Activated CD4-positive, alpha-beta T cell treated with anti-CD3 and anti-CD28 coated beads for 4 hours (primary cell): Measurements from ENCODE around the gene NR6A1.

Experiments used
- DNase-seq, 2 donors: peaks; one replicate each; pipeline ENCODE4 v3.0.0-alpha.2; 2020

The NR6A1 gene

DNA sequence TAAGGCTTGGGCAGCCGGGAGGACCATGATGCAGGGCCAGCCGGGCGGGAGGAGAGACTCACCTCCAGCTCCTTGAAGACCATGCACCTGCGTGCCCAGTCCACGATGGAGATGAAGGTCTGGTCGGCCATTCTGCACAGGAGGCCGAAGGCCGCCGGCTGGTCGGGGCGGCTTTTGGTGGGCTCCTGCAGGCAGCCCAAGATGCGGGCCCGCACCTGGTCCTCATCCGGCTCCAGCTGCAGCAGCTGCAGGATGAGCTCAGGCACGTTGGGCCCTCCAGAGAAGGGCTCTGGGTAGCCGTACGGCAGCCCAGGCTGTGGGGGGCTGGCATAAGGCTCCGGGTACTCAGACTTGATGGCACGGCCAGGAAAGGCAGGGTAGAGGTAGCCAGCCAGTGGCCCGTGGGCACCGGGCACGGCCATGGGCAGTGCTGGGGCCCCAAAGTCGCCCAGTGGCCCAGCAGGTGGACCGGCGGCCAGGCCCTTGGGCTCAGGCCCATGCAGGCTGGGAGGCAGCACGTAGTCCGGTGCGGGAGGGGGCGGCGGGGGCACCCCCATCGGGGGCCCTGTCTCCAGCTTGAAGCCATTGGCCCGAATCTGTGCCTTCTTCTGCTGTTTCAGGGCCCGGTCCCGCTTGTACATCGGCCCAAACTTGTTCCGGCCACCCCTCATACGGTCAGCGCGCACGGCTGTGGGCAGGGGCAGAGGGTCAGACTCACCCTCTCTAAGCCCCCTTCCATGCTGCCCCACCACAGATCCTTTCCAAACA, 270.9 kb downstream of the NR6A1 start:
- DNase-seq = no peak

DNA sequence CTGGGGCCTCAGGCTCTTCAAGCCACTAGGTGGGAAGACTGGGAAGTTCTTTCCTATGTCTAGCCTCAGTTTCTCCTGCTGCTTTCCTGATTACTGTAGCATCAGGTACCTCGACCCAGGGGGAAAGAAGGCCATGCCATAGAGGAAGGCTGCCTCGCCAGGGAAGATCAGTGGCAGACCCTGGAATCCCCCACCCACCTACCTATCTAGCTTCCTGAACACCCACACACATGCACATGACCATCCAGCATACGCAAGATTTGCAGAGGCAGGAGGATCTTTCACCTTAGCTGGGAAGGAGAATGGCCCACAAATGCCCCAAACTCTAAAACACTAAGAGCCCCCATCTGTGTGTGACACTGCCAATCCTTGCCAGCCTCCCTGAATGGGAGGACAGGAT, 271.9 kb downstream of the NR6A1 start:
- DNase-seq = no peak

DNA sequence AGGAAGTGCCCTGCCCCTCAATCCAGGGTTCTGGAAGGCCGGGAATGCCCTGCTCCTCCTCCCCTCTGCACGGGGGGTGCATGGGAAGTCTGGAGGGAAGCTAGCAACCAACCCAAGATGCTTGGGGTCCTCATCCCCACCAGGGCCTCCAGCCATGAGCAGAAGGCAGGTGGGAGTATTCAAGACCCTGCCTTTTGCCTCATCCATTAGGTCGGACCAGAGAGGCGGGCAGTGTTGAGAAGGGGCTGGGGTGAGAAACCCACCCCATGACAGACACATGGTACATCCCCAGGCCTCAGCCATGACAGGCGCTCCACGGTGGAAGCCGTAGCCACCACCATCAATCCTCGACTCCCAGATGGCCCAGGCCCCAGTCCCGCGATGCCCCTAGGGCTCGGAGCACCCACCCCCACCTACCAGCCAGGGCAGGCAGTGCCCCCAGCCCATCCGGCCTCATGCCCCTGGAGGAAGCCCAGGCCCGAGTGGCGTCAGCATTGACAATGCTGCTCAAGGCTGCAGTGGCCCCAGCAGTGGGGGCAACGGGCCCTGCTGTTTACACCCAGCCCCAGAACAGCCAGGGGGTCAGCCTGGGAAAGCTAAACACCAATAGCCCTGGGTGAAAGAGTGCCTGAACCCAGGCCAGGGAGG, 272.5 kb downstream of the NR6A1 start:
- no peak for DNase-seq

DNA sequence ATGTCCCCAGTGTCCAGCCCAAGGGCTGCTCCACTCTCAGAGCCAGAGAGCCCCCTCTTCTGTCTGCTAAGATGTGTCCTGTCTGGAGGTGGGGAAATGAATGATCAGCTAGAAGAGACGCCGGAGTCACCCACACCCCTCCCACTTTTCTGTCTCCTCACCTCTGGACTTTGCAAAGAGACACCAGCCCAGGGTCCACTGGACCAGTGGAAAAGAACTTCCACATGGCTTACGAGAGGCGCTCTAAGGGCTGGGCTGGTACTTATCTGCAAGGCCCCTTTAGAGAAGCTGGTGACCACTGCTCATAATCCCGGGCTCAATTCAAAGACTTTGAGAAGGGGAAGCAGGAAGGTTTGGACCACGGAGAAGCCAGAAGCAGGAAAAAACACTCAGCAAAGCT, 273.1 kb downstream of the NR6A1 start:
- no peak for DNase-seq

DNA sequence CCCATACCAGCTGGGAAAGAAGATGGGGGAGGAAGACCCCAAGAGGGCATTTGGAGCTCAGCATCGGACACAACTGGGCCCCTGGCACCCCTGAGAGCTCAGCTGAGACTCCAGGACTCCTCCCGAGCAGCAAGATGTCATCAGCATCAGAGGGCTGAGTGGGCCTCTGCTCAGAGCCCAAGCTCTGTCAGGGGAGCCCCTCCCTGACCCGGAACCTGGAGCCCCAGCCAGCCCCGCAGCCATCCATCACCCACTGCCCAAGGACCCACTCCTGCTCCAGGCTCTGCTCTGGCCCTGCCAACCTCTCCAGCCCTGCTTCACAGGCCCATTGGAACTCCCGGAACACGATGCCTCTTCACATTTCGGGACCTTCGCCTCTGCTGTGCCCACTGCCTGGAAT, 273.7 kb downstream of the NR6A1 start:
- no peak for DNase-seq

DNA sequence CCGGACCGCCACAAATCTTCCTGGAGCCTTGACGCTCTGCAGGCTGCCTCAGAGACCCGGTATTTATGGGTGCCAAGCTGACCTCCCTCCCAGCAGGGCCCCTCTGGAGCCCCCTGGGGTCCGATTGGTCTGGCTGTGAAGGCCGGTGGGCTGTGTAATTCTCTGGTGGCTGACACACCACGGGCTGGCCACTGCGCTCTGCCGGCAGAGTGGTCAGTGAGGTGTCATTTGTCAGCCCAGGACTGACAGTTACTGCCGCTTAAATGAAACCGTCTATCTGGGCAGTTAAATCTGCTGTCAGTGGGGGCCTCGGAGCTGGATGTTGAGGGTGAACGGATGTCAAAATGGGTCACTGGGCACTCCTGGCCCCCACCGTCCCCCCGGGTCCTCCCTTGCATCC, 274.6 kb downstream of the NR6A1 start:
- no peak for DNase-seq

DNA sequence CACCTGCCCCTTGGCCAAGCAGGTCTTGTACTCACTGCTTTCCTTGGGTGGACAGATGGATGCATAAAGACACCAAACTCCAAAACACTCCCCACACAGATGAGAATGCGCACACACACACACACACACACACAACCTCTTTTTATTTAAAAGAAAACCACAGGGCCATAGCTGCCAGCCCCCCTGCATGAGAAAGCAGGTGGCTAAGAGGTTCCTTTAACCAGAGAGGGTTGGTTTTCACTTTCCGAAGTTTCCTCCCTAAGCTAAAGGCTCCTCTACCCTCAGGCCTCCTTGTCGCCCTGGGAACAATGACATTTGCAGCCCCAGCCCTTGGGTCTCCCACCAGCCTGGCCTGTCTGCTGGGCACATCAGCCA, 275.0 kb downstream of the NR6A1 start:
- no peak for DNase-seq

DNA sequence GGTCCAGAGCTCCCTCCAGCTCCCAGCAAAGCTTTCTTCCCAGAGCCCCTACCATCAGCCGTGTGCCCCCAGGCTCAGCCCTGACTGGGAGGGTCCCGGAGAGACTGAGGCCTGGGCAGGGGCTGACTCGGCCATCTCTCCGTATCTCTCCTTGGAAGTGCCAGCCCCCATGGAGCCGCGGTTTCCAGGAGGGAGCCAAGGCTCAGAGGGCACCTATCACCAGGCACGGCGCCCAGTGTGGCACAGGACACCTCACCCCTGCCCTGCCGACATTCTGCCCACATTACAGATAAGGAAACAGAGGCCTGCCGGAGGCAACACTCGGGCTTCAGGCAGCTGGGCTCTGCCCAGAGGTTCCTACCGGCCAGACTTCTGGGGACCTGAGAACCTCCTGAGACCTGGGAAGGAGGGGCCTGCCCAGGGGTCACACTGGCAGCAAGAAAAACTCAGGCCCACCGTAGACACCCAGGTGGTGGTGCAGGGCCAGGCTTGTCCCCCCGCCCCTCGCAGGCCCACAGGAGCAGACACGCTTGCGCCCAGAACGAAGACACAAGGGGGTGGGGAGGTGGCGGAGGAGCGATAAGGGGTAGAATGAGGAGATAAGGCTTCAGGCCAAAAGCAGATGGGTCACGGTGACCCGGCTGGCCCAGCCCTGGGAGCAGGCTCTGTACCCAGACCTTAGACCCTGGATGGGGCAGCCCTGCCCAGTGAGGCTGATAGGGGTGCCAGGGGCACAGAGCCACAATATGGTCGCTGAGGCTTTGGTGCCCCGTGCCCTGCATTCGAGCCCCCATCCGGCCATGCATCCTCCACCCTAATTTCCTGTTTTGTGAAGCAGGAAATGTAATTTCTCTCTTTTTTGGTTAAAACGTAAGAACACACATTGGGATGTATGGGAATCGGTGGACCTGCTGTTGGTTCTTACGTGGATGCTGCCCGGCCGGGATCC, 275.7 kb downstream of the NR6A1 start:
- DNase-seq = no peak

DNA sequence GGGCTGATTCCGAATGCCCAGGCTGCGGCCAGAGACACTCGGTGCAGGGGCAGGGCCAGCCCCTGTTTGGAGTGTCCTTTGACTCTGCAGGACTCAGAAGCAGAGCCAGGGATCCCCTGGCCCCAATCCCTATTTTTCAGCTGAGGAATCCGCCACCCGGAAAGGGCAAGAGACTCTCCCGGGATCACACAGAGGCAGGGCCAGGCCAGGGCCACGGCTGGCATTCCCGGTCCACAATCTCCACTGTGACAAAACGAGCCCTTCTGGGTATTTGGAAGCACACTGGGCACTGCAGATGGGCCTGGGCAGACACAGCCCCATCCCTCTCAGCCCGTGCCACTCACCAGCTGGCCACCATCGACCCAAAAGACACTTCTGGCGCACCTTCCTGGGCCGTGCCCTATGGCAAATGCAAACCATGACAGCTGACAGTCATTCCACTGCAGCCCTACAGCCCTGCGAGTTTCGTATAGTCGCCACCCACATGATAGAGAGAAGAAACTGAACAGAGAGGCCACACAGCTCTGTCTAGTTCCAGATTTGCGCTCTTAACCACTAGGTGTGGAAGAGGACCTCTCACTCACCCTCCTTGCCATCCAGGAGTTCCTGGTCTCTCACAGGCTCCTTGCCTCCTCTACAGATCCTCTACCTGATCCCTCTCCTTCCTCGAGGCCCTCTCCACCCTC, 277.2 kb downstream of the NR6A1 start:
- no peak for DNase-seq

DNA sequence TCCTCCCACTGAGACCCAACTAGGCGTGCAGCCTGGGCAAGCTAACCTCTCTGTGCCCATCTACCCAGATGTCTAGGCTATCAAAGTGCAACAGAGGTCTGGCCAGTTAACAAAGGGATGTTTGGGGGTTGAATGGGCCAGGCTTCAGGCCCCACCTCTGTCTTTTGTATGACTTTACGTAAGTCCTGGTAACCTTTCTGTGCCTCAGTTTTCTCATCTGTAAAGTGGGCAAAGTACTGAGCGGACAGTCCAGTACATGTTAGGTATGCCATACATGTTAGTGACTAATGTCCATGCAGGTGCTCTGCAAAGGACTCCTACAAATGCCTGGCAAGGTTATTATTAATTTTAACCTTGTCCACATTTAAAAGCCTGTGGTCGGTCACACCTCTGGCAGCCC, 277.9 kb downstream of the NR6A1 start:
- DNase-seq = no peak

DNA sequence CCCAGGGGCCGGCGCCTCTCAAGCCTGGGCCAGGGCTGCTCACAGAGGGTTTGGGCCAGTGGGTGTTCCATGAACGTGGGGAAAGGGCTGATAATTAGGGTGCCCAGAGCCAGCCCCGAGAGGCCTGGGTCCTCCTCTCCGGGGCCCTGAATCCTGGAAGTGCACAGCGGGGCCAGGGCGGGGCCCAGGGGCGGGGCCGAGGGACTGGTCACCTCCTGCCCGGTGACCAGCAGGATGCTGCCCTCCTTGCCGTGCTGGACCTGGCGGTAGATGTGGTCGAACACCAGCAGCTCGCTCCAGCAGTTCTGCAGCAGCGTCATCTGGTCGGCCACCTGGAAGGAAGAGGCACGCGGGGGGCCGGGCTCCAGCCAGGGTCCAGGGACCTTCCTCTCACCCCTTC, 278.3 kb downstream of the NR6A1 start:
- DNase-seq = no peak

DNA sequence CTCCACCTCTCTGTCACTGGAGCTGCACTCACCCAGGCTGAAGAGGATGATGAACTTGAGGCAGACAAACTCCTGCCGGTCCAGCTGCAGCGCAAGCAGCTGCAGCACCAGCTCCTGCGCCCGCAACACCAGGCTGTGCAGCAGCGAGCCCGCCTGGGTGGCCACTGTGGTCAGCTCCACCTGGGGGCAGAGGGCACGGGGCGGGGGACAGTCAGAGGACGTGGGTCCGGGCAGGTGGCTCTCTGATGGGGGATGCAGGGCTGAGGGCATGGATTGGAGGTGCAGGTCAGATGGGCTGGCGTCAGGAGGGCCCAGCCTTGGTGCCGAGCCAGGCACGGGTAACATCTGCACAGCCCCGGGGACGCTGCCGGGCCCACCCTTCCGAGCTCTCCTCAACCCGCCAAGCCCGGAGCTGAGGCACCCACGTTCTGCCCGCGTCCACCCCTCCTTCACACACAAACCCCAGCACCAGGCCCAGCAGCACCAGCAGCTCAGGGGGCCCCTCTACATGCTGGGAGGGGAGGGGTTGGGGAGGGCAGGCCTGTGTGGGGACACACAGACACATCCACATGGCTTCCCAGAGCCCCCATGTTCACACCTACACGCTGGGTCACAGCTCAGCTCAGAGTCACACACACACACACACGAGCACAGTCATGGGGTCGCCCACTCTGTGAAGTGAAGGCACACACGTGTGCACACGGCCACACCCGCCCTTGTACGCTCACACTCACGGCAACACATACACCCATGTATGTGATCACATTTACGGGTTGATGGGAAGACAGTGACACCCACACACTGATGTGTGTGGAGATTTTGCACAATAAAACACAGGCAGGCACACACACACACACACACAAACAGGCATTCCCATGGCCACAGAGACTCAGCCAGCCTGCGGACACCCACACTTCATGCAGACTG, 279.8 kb downstream of the NR6A1 start:
- DNase-seq = no peak

DNA sequence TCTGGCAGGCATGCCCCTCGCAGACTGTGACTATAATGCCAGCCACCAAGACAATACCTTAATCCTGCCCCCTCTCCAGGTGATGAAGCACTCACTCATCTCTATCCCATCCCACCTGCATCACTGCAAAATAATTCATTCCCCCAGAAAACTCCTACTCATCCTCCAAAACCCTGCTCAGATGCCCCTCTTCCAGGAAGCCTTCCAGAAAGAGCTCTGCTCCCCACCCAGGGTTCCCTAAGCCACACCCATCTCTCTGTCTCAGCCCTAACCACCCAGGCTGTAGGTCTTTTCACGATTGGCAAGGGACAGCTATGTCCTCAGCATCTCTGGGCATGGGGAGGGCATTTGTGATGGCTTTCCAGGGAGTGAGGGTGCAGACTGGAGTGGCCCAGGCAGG, 281.1 kb downstream of the NR6A1 start:
- DNase-seq = no peak

DNA sequence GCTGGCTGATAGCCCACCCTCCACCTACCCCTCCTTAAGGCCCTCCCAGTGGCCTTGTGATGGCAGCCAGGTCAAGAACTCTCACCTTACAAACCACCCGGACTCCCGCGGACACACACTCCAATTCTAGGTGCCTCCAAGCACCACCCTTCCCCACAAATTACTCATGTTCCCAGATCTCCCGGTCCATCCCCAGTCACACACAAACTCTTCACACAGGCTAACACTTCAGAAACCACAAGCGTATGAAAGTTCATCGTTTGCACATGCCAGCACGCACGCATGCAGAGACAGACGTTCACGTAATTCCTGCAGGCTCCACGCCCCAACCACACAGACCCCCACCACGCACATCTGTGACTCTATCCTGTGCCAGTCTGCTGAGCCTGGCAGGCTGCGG, 281.9 kb downstream of the NR6A1 start:
- DNase-seq = no peak

DNA sequence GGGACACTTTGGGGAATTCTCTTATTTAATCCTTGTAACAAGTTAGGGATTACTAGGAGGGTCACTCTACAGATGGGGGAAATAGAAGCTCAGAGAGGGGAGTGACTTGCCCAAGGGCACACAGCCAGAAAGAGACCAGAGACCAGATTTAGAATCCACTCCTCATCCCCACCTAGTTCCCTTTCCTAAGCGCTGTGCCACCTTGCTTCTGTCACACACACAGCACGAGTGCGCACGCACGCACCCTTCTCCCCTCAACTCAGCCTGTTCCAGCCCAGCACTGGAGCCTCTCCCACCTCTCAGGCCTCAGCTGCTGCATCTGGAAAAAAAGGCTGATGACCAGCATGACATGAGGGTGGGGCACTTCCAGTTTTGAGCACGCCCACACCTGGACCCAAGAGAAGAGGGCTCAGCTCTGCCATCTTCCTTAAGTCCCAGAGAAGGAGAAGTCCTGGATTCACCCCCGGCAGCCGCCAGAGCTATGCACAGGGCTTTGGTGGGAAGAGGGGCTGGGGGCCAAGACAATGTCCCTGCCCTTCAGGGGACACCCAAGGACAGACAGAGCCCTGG, 282.4 kb downstream of the NR6A1 start:
- no peak for DNase-seq

DNA sequence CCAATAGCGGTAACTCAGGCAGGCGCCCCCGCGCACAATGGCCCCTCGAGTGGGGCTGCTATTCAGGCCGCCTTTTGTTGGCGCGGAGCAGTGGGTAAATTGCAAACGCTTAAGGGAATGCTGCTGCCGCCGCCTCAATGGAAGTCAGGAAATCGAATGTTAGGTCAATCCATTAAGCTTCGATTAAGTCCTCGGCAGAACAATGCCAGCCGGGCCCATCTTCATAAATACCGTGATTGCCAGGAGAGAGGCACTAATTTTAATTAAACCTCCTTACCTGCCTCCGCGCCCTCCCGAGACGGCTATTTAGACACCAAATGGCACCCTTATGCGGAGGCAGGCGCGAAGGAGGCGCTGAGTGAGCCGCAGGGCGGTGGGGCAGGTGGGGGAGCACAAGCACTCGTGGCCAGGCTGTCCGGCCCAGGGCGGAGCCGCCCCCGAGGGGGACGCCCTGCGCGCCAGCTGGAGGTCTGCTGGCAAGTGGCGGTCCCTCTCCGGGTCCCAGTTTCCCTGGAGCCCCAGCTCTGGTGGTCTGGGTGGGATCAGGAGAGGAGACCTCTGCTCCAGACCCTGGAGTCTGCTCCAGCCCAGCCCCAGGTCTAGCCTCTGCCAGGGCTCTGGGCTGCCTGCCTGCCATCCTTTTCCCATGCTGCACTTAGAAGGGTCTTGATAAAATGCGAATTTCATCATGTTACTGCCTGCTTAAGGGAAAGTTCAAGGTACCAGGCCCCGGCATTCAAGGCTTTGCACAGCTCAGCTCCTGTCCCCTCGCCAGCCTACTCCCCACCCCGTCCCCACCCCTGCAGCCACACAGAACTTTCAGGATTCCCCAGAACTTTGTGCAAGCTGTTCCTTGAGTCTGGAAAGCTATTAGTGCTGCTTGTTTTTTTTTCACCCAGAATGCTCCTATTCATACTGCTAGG, 283.6 kb downstream of the NR6A1 start:
- no peak for DNase-seq

DNA sequence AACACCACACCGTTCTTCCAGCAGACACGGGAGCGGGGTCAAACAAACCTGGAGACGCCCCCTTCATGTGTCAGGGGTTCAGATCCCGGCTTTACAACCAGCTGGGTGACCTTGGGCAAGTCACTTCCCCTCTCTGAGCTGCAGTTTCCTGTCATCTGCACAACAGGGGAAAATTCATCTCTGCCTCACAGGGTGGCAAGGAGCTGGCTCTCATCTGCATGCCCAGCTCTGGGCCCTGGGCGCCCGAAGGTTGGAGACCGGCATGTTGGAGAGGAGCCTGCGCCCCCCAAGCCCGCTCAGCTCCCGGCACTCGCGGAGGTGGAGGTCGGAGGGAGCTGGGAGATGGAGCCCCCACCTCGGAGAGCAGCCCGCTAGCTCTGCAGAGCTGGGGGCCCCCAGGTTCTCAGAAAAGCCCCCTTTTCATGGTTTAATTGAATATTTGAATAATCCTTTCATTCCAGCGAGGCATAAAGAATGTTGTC, 284.3 kb downstream of the NR6A1 start:
- no peak for DNase-seq

DNA sequence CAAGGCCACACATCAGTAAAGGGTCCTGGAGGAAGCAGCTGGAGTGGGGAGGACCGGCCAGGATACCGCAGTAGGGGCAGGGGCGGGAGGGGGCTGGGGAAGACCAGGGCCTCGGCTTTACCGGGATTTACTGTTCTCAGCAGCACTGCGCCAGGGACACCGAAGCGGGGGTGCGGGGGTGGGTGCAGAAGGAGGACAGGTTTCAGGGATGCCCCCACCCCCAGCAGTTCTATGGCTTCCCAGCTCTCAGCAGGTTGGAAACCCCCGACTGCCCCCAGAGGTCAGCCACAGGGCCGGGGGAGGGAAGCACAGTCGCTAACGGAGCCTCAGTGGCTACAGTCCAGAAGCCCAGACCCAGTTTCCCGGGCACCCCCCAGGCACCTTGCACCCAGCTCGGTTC, 285.2 kb downstream of the NR6A1 start:
- DNase-seq = no peak

DNA sequence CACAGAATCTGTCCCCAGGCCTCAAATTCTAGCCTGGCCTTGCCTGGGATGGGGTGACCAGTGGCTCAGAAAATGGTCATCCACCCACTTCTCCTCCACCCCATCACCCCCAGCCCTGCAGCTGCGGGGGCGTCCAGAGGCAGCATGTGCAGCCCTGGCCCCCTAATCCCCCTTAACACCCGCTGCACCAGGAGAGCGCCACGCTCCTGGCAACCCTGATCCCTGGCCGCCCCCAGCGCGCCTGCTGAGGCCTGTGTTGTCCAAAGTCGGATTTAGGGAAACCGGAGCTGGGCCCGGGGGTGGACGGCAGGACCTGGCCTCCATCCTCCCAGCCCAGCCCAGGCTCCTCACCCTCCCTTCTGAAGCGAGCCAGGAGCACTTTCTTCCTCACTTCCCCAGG, 285.9 kb downstream of the NR6A1 start:
- no peak for DNase-seq

DNA sequence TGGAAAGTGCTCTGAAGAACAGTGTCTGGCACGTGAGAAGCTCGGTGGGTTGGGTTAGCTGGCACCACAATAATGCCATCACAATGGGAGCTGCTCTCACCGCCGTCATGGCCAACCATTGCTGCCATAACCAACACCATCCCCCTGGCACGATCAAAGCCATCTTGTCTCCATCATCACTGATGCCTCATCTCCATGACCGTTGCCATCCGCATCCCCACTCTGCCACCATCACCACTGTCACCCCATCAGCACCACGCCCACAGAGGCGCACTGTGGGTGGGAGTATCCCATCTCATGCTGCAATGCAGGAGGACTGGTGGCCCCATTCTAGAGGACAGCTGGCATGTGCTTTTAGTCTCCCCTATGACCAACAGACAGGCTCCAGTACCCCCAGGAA, 287.6 kb downstream of the NR6A1 start:
- no peak for DNase-seq
